IMR-90 (cell line): Measurements from ENCODE around the gene GLRA3. TPM values are rescaled to one million over a fixed set of nuclear protein-coding genes. Genes with fewer than 3 reads are reported as not detected.

Experiments used
- ATAC-seq: fragments of 200-7000 bp; cut with Tn5 transposase; 2 replicates; pipeline ENCODE4 v1.9.1; 2020; ENCODE audit warnings: low read depth, mild to moderate bottlenecking, moderate library complexity
- BruUV-seq: library from RNA; stranded (reverse); fragments of 400-500 nt; replicated peaks from 2 replicates; lab custom pipeline; 2021; lab: Mats Ljungman, UMichigan
- CTCF ChIA-PET: fragments of 300-600 bp; formaldehyde crosslinking; extraction: SDS; loops from one replicate; lab custom pipeline; 2021; ENCODE audit warnings: antibody characterized with exemption; lab: Yijun Ruan, JAX
- POLR2A ChIA-PET: fragments of 300-600 bp; sonication (Branson Sonifier 250); formaldehyde crosslinking; loops from one replicate; lab custom pipeline; 2022; ENCODE audit warnings: antibody characterized with exemption; ENCODE audit not compliant: unreplicated experiment; lab: Charles Lee
- DNase-seq: peaks from one replicate; pipeline ENCODE4 v3.0.0; 2013
- H2AFZ ChIP-seq: replicated peaks from 2 replicates; pipeline ENCODE3; 2013; ENCODE audit warnings: low read length, mild to moderate bottlenecking; ENCODE audit not compliant: poor library complexity
- H2AK5ac ChIP-seq: 2 replicates; pipeline ENCODE4 v1.6.1; 2013; ENCODE audit warnings: low read depth, low read length, inconsistent platforms
- H2AK9ac ChIP-seq: replicated peaks from 2 replicates; pipeline ENCODE3; 2013; ENCODE audit warnings: mild to moderate bottlenecking, low read depth, low read length, moderate library complexity; ENCODE audit not compliant: poor library complexity
- H2BK120ac ChIP-seq: 2 replicates; pipeline ENCODE4 v1.6.1; 2013; ENCODE audit warnings: low read depth, low read length, inconsistent platforms
- H2BK15ac ChIP-seq: 3 replicates; pipeline ENCODE4 v1.6.1; 2013; ENCODE audit warnings: low read depth, low read length, inconsistent platforms
- H2BK20ac ChIP-seq: 2 replicates; pipeline ENCODE4 v1.6.1; 2013; ENCODE audit warnings: low read depth, mild to moderate bottlenecking, inconsistent platforms, low read length, moderate library complexity
- H2BK5ac ChIP-seq: 2 replicates; pipeline ENCODE4 v1.6.1; 2013; ENCODE audit warnings: mild to moderate bottlenecking, low read depth, low read length, inconsistent platforms; ENCODE audit not compliant: poor library complexity, severe bottlenecking
- H3K14ac ChIP-seq: replicated peaks from 2 replicates; pipeline ENCODE4 v1.6.1; 2013; ENCODE audit warnings: low read depth, low read length, inconsistent platforms
- H3K18ac ChIP-seq: 2 replicates; pipeline ENCODE4 v1.6.1; 2013; ENCODE audit warnings: low read depth, low read length, control low read depth
- H3K23ac ChIP-seq: 2 replicates; pipeline ENCODE4 v1.6.1; 2013; ENCODE audit warnings: low read depth, low read length, inconsistent platforms
- H3K27ac ChIP-seq: 2 replicates; pipeline ENCODE4 v1.5.1; 2013; ENCODE audit warnings: mild to moderate bottlenecking, control low read depth, low read length; ENCODE audit not compliant: insufficient read depth
- H3K27me3 ChIP-seq: 2 replicates; pipeline ENCODE4 v1.6.1; 2013; ENCODE audit warnings: low read length; ENCODE audit not compliant: control insufficient read depth, insufficient read depth
- H3K36me3 ChIP-seq: 2 replicates; pipeline ENCODE4 v1.6.1; 2013; ENCODE audit warnings: low read length, mixed read lengths; ENCODE audit not compliant: control insufficient read depth, insufficient read depth
- H3K4ac ChIP-seq: 2 replicates; pipeline ENCODE4 v1.6.1; 2013; ENCODE audit warnings: low read depth, low read length, inconsistent platforms
- H3K4me1 ChIP-seq: 2 replicates; pipeline ENCODE4 v1.6.1; 2013; ENCODE audit warnings: low read length, mixed read lengths; ENCODE audit not compliant: control insufficient read depth, insufficient read depth
- H3K4me2 ChIP-seq: 2 replicates; pipeline ENCODE4 v1.6.1; 2013; ENCODE audit warnings: low read depth, mild to moderate bottlenecking, control low read depth, low read length, moderate library complexity
- H3K4me3 ChIP-seq: 2 replicates; pipeline ENCODE4 v1.5.1; 2013; ENCODE audit warnings: low read depth, mild to moderate bottlenecking, control low read depth, low read length, moderate library complexity; ENCODE audit not compliant: insufficient read depth
- H3K56ac ChIP-seq: 2 replicates; pipeline ENCODE4 v1.6.1; 2013; ENCODE audit warnings: low read length, inconsistent platforms; ENCODE audit not compliant: insufficient read depth; ENCODE audit errors: extremely low read depth
- H3K79me1 ChIP-seq, 2 experiments: 2 replicates each; pipeline ENCODE4 v1.6.1; 2013; ENCODE audit warnings: low read length in 2 of 2, inconsistent platforms in 1 of 2, low read depth in 1 of 2
- H3K9ac ChIP-seq: 2 replicates; pipeline ENCODE4 v1.6.1; 2013; ENCODE audit warnings: low read depth, low read length, control low read depth
- H3K9me1 ChIP-seq: 2 replicates; pipeline ENCODE4 v1.6.1; 2013; ENCODE audit warnings: low read length, inconsistent platforms; ENCODE audit not compliant: insufficient read depth
- H3K9me3 ChIP-seq: 2 replicates; pipeline ENCODE4 v1.6.1; 2013; ENCODE audit warnings: low read length; ENCODE audit not compliant: control insufficient read depth, insufficient read depth
- H4K20me1 ChIP-seq: 2 replicates; pipeline ENCODE4 v1.6.1; 2013; ENCODE audit warnings: low read length, inconsistent platforms; ENCODE audit not compliant: insufficient read depth
- H4K5ac ChIP-seq: 2 replicates; pipeline ENCODE4 v1.6.1; 2013; ENCODE audit warnings: mild to moderate bottlenecking, low read depth, low read length, control low read depth
- H4K8ac ChIP-seq, 2 experiments: 2 replicates each; pipeline ENCODE4 v1.6.1; 2013; ENCODE audit warnings: low read depth in 2 of 2, low read length in 2 of 2, control low read depth in 1 of 2, inconsistent platforms in 1 of 2
- H4K91ac ChIP-seq: 2 replicates; pipeline ENCODE4 v1.6.1; 2013; ENCODE audit warnings: low read depth, low read length, inconsistent platforms; ENCODE audit not compliant: insufficient read depth
- CEBPB ChIP-seq: IDR thresholded peaks from 2 replicates; pipeline ENCODE4 v1.6.1; 2012; ENCODE audit warnings: low read depth, low read length, improper control_type of control experiment
- FOS ChIP-seq: fragments of 150-350 bp; IDR thresholded peaks from 2 replicates; pipeline ENCODE4 v1.6.1; 2016; ENCODE audit warnings: low read depth, low read length
- MAZ ChIP-seq: IDR thresholded peaks from 2 replicates; pipeline ENCODE4 v1.6.1; 2012; ENCODE audit warnings: low read depth, mild to moderate bottlenecking, low read length, improper control_type of control experiment, moderate library complexity, borderline replicate concordance
- RAD21 ChIP-seq: IDR thresholded peaks from 2 replicates; pipeline ENCODE4 v1.6.1; 2012; ENCODE audit warnings: low read length, improper control_type of control experiment
- RCOR1 ChIP-seq: IDR thresholded peaks from 2 replicates; pipeline ENCODE4 v1.6.1; 2012; ENCODE audit warnings: mild to moderate bottlenecking, low read length, improper control_type of control experiment; ENCODE audit not compliant: insufficient replicate concordance
- SMC3 ChIP-seq: fragments of 150-350 bp; IDR thresholded peaks from 2 replicates; pipeline ENCODE4 v1.6.1; 2016; ENCODE audit warnings: low read depth, mild to moderate bottlenecking, antibody characterized with exemption, low read length, moderate library complexity
- dilution Hi-C: fragments of 300-500 bp; cut with HindIII; formaldehyde crosslinking; loops from one replicate; pipeline ENCODE4 v1.14.3; 2018; ENCODE audit warnings: low sequenced_read_pairs; ENCODE audit not compliant: unreplicated experiment
- in situ Hi-C: fragments of 300-500 bp; cut with MboI; formaldehyde crosslinking; loops from 3 replicates; pipeline ENCODE4 v1.14.3; 2019; ENCODE audit warnings: low sequenced_read_pairs, inconsistent platforms, mixed read lengths
- intact Hi-C: fragments of 100-400 bp; cut with micrococcal nuclease; formaldehyde crosslinking; loops from 2 replicates; pipeline ENCODE4 v1.10.0; 2022
- polyA plus RNA-seq, 3 experiments: library from polyadenylated mRNA; depleted of rRNA; stranded (reverse); fragments of >200 nt; gene quantifications; 2 replicates each; pipeline ENCODE4 v1.2.3, GENCODE V29; 2012; ENCODE audit warnings: low replicate concordance in 1 of 3
- total RNA-seq: library from RNA; depleted of rRNA; stranded (reverse); fragments of >200 nt; gene quantifications from 2 replicates; pipeline ENCODE4 v1.2.3, GENCODE V29; 2012

Gene GLRA3
- total and polyA plus RNA-seq, 2 of the 4 experiments (the other 2 are of a cell fraction) = not detected

DNA sequence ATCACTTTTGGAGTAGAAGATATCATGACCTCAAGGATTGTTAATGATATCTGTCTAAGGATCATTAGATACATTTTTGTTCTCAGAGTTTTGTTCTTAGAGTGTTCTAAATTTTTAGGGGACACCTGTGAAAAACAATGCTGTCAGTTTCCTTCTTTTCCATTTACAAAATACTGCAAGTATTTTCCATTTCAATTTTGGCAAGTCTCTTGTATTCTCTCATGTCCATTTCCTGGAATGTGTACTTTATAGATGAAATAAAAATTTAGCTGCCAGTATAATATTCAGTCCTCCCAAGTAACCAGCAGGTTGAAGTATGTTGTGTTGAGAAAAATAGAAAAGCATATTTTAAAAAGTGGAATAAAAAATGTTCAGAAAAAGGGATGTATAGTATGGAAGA, 188.9 kb downstream of the GLRA3 start:
- Histone ChIP-seq H3K9me3 (no peaks in the 10 kb centered on the region), H3K4ac (no peak overlapping the region), H3K36me3 (no peaks in the 10 kb centered on the region), H3K9me1 (no peaks in the 10 kb centered on the region), H3K4me1 (no peaks in the 10 kb centered on the region), H3K27ac (no peak overlapping the region), H2BK5ac (no peak overlapping the region), H4K8ac (no peak overlapping the region), H3K56ac (no peak overlapping the region), H3K4me2 (no peak overlapping the region), H3K14ac (no peak overlapping the region), H3K79me1 (no peaks in the 10 kb centered on the region), H4K5ac (no peak overlapping the region), H2AK5ac (no peak overlapping the region), H4K91ac (no peak overlapping the region), H3K27me3 (no peaks in the 10 kb centered on the region), H3K18ac (no peak overlapping the region), H4K20me1 (no peaks in the 10 kb centered on the region), H3K23ac (no peak overlapping the region), H2BK20ac (no peak overlapping the region), H2AFZ (no peak overlapping the region), H2BK120ac (no peak overlapping the region), H2BK15ac (no peak overlapping the region), H3K4me3 (no peak overlapping the region), H3K9ac (no peak overlapping the region), H2AK9ac (no peak overlapping the region)
- intact Hi-C loops (no loop called here), dilution Hi-C loops (no loop called here), in situ Hi-C loops (no loop called here)
- no TSS peak for BruUV-seq
- ChIA-PET CTCF (no interaction called here), POLR2A (no interaction called here)
- TF ChIP-seq RAD21 = no peak
- TF ChIP-seq MAZ = no peak
- TF ChIP-seq SMC3 = no peak
- no peak for TF ChIP-seq RCOR1
- TF ChIP-seq FOS = no peak
- TF ChIP-seq CEBPB = no peak
- DNase-seq (no peak), ATAC-seq (no peak)
